HepG2 (cell line): ENCODE results near the gene RFXAP. TPM values are rescaled to one million over a fixed set of nuclear protein-coding genes. Genes with fewer than 3 reads are reported as not detected.

Experiments
- ATAD3A ChIP-seq: sonication (generic); formaldehyde crosslinking; IDR thresholded peaks from 2 replicates; pipeline ENCODE4 v1.4.0; 2020; ENCODE audit warnings: missing genetic modification reagents
- ETS1 ChIP-seq: sonication (generic); formaldehyde crosslinking; IDR thresholded peaks from 2 replicates; pipeline ENCODE4 v1.4.0; 2020; ENCODE audit warnings: missing genetic modification reagents
- NCOR1 ChIP-seq: fragments of 200-600 bp; sonication (generic); IDR thresholded peaks from 2 replicates; pipeline ENCODE4 v1.7.0; 2017; ENCODE audit warnings: antibody characterized with exemption, low read length, borderline replicate concordance
- NFE2L1 ChIP-seq: sonication (generic); formaldehyde crosslinking; IDR thresholded peaks from 2 replicates; pipeline ENCODE4 v1.4.0; 2020; ENCODE audit warnings: missing genetic modification reagents, mild to moderate bottlenecking, borderline replicate concordance
- PRDM15 ChIP-seq: sonication (generic); formaldehyde crosslinking; IDR thresholded peaks from 2 replicates; pipeline ENCODE4 v1.4.0; 2020; ENCODE audit warnings: missing genetic modification reagents
- SNRNP70 ChIP-seq: fragments of 200-400 bp; formaldehyde crosslinking; IDR thresholded peaks from 2 replicates; pipeline ENCODE4 v1.6.1; 2017; ENCODE audit warnings: mild to moderate bottlenecking, low read depth, low read length, moderate library complexity
- STAG1 ChIP-seq: sonication (generic); formaldehyde crosslinking; IDR thresholded peaks from 2 replicates; pipeline ENCODE4 v1.4.0; 2020; ENCODE audit warnings: missing genetic modification reagents
- TFE3 ChIP-seq: IDR thresholded peaks from 2 replicates; pipeline ENCODE4 v1.6.1; 2016
- ZNF331 ChIP-seq: sonication (generic); formaldehyde crosslinking; IDR thresholded peaks from 2 replicates; pipeline ENCODE4 v1.4.0; 2020; ENCODE audit warnings: missing genetic modification reagents
- ZNF576 ChIP-seq: sonication (generic); formaldehyde crosslinking; IDR thresholded peaks from 2 replicates; pipeline ENCODE4 v1.4.0; 2020; ENCODE audit warnings: mild to moderate bottlenecking, missing genetic modification reagents
- ZNF749 ChIP-seq: sonication (generic); formaldehyde crosslinking; IDR thresholded peaks from 2 replicates; pipeline ENCODE4 v1.8.0; 2022; ENCODE audit warnings: mild to moderate bottlenecking, missing genetic modification reagents, moderate library complexity, borderline replicate concordance
- ZNF777 ChIP-seq: sonication (generic); formaldehyde crosslinking; IDR thresholded peaks from 2 replicates; pipeline ENCODE4 v1.4.0; 2020; ENCODE audit warnings: missing genetic modification reagents
- polyA plus RNA-seq, 8 experiments: library from polyadenylated mRNA; depleted of rRNA in 3 of 8; stranded (reverse) in 7 of 8; unstranded in 1 of 8; fragments of >200 nt; fragmentation: Illumina TruSeq in 4 of 8; extraction: Trizol in 4 of 8; gene quantifications; 2 replicates each; pipeline versions ENCODE4 v1.2.1 to v1.2.3, GENCODE V29; 2011 to 2016; ENCODE audit warnings: low read depth in 4 of 8, missing spikeins in 1 of 8, mixed read lengths in 1 of 8; ENCODE audit not compliant: insufficient read depth in 1 of 8
- total RNA-seq, 5 experiments: library from RNA; depleted of rRNA; stranded (reverse); fragments of >200 nt; fragmentation: Illumina TruSeq; extraction: Trizol; gene quantifications; 2 replicates each; pipeline ENCODE4 v1.2.3, GENCODE V29; 2016; ENCODE audit warnings: low read depth in 1 of 5
- TF ChIP-seq, protein P1 (sequence below): sonication (generic); formaldehyde crosslinking; IDR thresholded peaks from 2 replicates; pipeline ENCODE4 v1.8.1; 2022; ENCODE audit warnings: low read depth, mild to moderate bottlenecking, missing genetic modification reagents
- TF ChIP-seq, protein P2 (sequence below): IDR thresholded peaks from 2 replicates; pipeline ENCODE4 v1.6.1; 2012; ENCODE audit warnings: low read depth, low read length, improper control_type of control experiment
- TF ChIP-seq, protein P3 (sequence below): sonication (generic); formaldehyde crosslinking; IDR thresholded peaks from 2 replicates; pipeline ENCODE4 v1.5.1; 2020; ENCODE audit warnings: missing genetic modification reagents, mild to moderate bottlenecking, borderline replicate concordance

Gene RFXAP
- total and polyA plus RNA-seq, 2 of the 13 experiments (the other 11 are each of a cell fraction or from before 2014, with no cell fraction given), result 1.8 to 7.9 TPM

DNA sequence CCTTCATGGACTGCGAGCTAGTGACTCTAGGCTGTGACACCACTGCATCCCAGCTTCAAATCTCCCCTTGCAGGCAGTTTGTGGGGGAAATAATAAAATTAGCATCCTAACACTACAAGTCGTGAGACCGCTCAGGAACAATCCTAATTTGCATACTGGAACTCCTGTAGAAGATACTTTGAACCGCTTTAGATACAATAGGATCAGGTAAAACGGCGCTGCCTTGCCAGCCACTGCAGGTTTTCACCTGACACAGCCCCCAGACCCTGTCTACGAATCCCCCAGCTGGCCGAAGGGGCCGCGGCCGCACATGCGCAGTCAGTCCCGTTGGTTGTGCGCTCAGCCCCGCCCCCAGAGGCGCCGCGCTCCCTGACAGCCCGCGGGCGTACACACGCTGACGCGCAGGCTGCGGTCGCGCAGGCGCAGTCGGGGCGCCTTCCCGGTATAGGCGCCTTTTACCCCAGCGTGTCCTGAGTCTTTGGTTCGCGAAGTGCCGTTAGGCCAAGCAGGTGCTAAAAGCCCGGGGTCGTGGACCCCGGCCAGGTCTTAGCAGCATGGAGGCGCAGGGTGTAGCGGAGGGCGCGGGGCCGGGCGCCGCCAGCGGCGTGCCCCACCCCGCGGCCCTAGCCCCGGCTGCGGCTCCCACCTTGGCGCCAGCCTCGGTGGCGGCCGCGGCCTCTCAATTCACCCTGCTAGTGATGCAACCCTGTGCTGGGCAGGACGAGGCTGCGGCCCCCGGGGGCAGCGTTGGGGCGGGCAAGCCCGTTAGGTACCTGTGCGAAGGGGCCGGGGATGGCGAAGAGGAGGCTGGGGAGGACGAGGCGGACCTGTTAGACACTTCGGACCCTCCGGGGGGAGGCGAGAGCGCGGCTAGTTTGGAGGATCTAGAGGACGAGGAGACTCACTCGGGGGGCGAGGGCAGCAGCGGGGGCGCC, at the start of gene RFXAP (continued):
- TF ChIP-seq NCOR1, result no peak
- TF ChIP-seq TFE3, result no peak
- no peak for TF ChIP-seq ATAD3A (CRISPR knock-in tag)
- no peak for TF ChIP-seq ZNF576
- TF ChIP-seq STAG1 (CRISPR knock-in tag), result no peak
- no peak for TF ChIP-seq NFE2L1 (CRISPR knock-in tag)
- no peak for TF ChIP-seq ZNF777 (CRISPR knock-in tag)
- TF ChIP-seq, protein P1, sequence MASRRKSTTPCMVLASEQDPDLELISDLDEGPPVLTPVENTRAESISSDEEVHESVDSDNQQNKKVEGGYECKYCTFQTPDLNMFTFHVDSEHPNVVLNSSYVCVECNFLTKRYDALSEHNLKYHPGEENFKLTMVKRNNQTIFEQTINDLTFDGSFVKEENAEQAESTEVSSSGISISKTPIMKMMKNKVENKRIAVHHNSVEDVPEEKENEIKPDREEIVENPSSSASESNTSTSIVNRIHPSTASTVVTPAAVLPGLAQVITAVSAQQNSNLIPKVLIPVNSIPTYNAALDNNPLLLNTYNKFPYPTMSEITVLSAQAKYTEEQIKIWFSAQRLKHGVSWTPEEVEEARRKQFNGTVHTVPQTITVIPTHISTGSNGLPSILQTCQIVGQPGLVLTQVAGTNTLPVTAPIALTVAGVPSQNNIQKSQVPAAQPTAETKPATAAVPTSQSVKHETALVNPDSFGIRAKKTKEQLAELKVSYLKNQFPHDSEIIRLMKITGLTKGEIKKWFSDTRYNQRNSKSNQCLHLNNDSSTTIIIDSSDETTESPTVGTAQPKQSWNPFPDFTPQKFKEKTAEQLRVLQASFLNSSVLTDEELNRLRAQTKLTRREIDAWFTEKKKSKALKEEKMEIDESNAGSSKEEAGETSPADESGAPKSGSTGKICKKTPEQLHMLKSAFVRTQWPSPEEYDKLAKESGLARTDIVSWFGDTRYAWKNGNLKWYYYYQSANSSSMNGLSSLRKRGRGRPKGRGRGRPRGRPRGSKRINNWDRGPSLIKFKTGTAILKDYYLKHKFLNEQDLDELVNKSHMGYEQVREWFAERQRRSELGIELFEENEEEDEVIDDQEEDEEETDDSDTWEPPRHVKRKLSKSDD (CRISPR knock-in tag), result no peak
- no peak for TF ChIP-seq ZNF749
- TF ChIP-seq, protein P2, sequence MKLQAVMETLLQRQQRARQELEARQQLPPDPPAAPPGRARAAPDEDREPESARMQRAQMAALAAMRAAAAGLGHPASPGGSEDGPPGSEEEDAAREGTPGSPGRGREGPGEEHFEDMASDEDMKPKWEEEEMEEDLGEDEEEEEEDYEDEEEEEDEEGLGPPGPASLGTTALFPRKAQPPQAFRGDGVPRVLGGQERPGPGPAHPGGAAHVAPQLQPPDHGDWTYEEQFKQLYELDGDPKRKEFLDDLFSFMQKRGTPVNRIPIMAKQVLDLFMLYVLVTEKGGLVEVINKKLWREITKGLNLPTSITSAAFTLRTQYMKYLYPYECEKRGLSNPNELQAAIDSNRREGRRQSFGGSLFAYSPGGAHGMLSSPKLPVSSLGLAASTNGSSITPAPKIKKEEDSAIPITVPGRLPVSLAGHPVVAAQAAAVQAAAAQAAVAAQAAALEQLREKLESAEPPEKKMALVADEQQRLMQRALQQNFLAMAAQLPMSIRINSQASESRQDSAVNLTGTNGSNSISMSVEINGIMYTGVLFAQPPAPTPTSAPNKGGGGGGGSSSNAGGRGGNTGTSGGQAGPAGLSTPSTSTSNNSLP, result no peak
- TF ChIP-seq PRDM15 (CRISPR knock-in tag), result no peak; the same call in 1 of the 2 replicates
- no peak for TF ChIP-seq SNRNP70
- TF ChIP-seq, protein P3, sequence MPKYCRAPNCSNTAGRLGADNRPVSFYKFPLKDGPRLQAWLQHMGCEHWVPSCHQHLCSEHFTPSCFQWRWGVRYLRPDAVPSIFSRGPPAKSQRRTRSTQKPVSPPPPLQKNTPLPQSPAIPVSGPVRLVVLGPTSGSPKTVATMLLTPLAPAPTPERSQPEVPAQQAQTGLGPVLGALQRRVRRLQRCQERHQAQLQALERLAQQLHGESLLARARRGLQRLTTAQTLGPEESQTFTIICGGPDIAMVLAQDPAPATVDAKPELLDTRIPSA (CRISPR knock-in tag), result no peak
- no peak for TF ChIP-seq ETS1
- TF ChIP-seq ZNF331 (CRISPR knock-in tag), result 0 out of 2 replicates have a peak, but pooled peaks have one; percentile 5
